Fibroblast of peridontal ligament (primary cell): Measurements from ENCODE around the gene IGFALS.
"Not testable (repeated sequence)": the region's sequence is repeated elsewhere in the genome, so short reads cannot be mapped to it uniquely, and the experiment has no call there.

Source experiments
- DNase-seq: peaks from one replicate; pipeline ENCODE4 v3.0.0-alpha.2; 2010; ENCODE audit errors: extremely low read depth

Gene IGFALS

DNA sequence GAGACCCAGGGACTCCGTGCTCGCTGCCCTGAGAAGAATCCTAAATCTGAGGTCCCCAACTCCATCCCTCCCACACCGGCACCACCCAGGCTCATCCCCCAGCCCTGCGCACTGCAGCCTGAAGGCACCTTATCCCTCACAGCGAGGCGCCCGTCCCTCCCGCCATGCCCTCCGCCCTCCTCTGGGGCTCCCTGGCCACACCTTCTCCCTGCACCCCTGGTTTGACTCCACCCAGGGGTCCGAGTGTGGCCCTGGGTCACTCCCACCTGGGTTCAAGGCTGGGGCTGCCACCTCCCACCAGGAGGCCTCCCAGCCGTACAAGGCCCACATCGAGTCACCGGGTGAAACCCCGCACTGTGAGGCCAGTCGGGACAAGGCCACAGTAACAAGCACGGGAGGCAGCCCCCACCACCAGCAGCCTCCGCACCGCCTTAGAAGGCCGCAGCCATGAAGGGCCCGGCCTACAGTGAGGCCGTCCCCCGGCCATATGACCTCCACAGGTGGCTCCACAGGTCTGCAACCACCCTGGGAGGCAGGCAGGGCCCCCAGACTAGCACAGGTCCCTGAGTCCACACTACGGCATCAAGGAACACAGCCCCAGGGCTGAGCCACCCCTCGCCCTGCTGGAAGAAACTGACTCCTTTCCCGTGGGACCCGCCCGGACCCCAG lies 24.8 kb upstream of the IGFALS start:
- DNase-seq, result no peak

DNA sequence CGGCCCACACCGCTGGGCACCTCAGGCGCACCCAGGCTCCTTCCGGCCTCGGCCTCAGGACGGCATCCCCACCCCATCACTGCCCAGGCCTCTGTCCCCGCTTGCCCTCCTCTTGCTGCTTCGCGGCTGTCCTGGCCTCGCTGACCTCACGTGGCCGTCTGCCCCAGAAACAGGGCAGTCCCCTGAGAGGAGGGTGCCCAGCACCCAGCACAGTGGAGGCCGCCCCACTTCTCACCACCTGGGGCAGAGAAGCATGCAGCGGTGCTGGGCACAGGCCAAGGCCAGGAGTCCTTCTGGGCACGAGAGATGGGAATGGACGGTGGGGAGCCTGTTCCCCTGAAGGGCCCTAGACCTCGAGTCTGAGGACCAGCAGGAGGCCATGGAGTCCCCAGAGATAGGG lies 24.2 kb upstream of the IGFALS start:
- DNase-seq, result no peak

DNA sequence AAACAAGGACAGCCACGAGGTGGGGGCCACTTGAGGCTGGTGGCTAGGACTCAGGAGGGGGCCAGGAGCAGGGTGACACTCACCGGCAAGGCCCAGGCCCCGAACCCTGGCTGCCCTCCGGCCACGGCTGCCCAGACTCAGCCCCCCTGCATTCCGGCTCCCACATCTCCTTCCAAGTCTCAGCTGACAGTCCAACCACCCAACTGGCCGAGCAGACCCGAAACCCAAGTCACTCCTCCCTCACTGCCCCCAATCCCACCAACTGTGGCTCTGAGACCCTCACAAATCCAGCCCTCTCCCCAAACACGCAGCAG lies 23.7 kb upstream of the IGFALS start:
- no peak for DNase-seq

DNA sequence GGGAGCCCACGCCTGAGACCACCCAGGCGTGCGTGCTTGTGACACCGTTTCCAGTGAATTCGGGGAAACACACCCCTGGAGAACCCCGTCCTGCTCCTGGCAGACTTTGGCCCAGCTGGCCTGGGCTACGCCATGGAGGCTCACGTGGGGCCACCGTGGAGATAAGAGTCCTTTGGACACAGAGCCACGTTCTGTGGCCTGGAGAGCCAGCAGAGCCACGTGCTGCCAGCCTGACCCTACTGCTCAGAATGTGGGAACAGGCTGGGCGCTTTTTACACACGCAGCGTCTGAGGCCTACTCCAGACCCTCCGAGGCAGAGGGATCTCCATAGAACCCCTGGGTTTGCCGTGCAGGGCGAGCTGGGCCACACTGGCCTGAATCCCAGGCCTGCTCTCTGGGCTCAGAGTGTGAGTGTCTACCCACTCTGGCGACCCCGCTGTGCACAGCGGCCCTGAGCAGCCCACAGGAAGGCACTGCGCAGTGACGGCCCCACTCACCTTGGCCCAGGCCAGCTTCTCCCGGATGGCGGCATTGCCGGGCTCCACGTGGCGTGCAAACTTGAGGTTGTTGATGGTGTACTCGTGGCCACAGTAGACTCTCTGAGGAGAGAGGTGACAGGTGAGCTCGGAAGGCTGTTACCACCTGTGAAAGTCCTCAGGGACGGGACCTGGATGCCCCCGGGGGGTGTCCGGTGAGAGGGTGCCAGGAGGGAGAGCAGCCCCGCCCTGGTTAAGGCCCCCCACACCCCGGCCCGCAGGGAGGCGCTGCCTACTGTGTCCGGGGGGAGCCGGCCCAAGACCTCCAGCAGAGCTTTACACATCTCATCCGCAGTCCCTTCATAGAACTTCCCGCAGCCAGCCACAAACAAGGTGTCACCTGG lies 23.1 kb upstream of the IGFALS start:
- no peak for DNase-seq

DNA sequence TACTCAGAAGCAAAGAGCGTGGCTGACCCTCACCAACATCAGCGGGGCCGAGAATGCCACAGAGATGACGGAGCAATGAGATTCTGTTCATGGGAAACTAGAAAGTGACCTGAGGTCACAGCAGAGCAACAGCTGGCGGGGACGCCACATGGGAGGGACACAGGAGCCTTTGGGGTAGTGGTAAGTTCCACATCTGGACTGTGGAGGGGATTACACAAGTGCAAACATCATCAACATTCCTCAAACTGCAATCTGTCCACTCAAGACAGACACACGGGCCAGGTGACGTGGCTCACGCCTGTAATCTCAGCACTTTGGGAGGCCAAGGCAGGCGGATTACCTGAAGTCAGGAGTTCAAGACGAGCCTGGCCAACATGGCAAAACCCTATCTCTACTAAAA lies 22.0 kb upstream of the IGFALS start:
- DNase-seq, result no peak

GRCh38 chr16:1812732-1813163 lies 19.2 kb upstream of the IGFALS start:
- peak; percentile 59 for DNase-seq

GRCh38 chr16:1810536-1810935 lies 17.0 kb upstream of the IGFALS start:
- DNase-seq, result no peak

GRCh38 chr16:1810106-1810505 lies 16.6 kb upstream of the IGFALS start:
- DNase-seq, result no peak

GRCh38 chr16:1809281-1809801 lies 15.8 kb upstream of the IGFALS start:
- no peak for DNase-seq

- no peak for DNase-seq
Observed at GRCh38 chr16:1808691-1809090, 15.2 kb upstream of the IGFALS start.

GRCh38 chr16:1807626-1808025 lies 14.1 kb upstream of the IGFALS start:
- no peak for DNase-seq

- no peak for DNase-seq
Observed at GRCh38 chr16:1800701-1801100, 7.2 kb upstream of the IGFALS start.

- DNase-seq, result not testable (repeated sequence)
Observed at GRCh38 chr16:1799263-1799662, 5.8 kb upstream of the IGFALS start.

DNA sequence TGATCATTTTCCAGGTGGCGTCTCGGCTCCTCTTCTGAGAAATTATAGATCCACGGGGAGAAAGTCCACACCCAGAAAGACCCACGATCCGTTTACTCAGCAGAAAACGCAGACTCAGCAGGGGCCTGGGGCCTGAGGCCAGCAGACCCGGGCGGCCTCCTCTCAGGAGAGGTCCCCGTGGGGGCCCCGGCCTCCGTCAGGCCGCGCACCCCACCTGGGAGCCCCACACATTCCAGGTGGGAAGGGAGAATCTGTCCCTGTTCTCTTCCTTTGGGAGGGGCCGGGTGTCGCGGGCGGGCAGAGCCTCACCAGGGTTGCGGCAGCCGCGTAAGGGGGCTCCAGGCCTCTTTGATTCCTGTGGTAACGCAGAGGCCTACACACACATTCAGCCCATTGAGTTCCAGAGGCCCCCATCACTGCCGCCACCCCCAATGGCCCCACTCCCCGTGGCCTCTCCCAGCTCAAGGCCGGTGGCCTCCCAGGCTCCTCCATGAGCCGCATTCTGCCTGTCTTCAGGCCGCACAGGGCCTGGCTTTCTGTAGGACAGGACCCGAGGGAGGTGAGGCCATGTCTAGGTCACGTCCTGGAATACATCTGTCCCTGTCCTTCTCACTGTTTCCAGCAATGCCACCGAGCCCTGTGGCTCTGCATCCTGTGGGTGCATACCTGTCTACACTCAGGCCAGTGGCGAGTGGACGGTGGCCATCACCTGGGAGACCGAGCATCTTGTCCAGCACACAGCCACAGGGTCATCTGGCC lies 1.6 kb upstream of the IGFALS start:
- no peak for DNase-seq

DNA sequence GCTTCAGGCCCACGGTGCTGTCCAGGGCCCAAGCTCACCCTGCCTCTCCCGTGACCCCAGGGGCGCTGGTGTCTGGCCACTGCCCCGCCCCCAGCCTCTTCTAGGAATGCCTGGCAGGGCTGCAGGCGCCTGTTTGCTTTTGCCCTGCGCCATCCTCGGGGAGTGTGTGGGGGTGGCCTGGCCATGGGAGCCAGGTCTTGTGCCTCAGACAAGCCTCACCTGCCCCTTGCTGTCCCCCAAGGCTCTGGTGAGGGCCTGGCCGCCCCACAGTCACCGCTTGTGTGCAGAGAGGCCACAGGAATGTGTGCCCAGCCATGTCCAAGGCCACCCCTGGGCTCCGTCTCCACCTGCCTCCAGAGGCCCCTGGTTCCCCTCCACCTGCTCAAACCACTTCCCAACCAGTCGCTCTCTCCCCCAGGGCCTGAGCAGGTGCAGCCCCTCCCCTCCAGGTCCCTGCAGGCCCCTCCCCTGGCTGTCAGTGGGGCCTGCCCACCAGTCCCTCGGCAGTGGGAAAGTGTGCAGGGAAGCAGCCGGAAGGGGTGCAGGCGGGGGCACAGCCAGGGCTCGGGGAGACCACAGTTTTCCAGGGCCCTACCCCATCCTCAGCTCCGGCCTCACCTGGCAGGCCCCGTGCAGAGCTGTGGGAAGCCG lies 841 bp upstream of the IGFALS start:
- DNase-seq, result no peak

- no peak for DNase-seq
Observed at GRCh38 chr16:1792836-1793577, 498 bp downstream of the IGFALS start.

- DNase-seq, result no peak
Observed at GRCh38 chr16:1791943-1792812, 1.3 kb downstream of the IGFALS start.

GRCh38 chr16:1791256-1791942 lies 2.1 kb downstream of the IGFALS start:
- no peak for DNase-seq

DNA sequence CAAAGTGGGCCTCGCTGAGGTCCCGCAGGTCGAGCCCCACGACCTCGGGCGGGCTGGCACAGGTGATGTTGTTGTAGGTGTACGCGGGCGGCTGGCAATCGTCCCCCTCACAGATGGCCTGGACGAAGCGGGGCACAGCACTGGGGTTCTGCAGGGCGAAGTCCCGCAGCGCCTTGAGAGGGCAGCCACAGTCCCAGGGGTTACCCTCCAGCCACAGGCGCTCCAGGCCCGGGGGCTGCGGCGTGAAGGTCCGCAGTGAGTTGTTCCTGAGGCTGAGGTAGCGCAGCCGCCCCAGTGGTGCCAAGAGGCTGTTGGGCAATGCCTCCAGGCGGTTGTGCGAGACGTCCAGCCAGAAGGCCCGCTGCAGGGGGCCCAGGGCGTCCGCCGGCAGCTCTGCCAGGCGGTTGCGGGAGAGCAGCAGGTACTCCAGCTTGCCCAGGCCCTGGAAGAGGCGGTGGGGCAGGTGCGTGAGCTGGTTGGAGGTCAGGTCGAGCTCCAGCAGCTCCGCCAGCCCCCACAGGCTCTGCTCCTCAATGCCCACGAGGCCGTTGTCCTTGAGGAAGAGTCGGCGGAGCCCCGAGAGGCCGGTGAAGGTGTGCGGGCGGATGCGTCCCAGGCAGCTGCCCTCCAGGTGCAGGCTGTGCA lies 2.8 kb downstream of the IGFALS start:
- DNase-seq, result no peak
